Calu3 (cell line): ENCODE measurements around the gene PABPC3. TPM values are rescaled to one million over a fixed set of nuclear protein-coding genes. Genes with fewer than 3 reads are reported as not detected.

ENCODE experiments used
- Bru-seq: library from RNA; stranded (reverse); fragments of 400-500 nt; gene quantifications from one replicate; lab custom pipeline; 2021; lab: Mats Ljungman, UMichigan
- BruChase-seq, 2 experiments: library from RNA; stranded (reverse); fragments of 400-500 nt; gene quantifications; one replicate each; lab custom pipeline; 2021; lab: Mats Ljungman, UMichigan
- BruUV-seq: library from RNA; stranded (reverse); fragments of 400-500 nt; replicated peaks from 2 replicates; lab custom pipeline; 2021; lab: Mats Ljungman, UMichigan
- CTCF ChIA-PET: fragments of 300-600 bp; sonication (Branson Sonifier 250); formaldehyde crosslinking; loops from one replicate; lab custom pipeline; 2022; ENCODE audit warnings: antibody characterized with exemption; lab: Charles Lee
- DNase-seq: peaks from one replicate; pipeline ENCODE4 v3.0.0; 2022
- H3K27ac Mint-ChIP-seq: one replicate; pipeline ENCODE4 v1.8.0; 2022; ENCODE audit warnings: mixed read lengths; ENCODE audit not compliant: unreplicated experiment
- H3K27me3 Mint-ChIP-seq: one replicate; pipeline ENCODE4 v1.8.0; 2022; ENCODE audit warnings: mixed read lengths; ENCODE audit not compliant: unreplicated experiment
- H3K36me3 Mint-ChIP-seq: one replicate; pipeline ENCODE4 v1.8.0; 2022; ENCODE audit warnings: mild to moderate bottlenecking, moderate library complexity, mixed read lengths; ENCODE audit not compliant: insufficient read depth, unreplicated experiment
- H3K4me1 Mint-ChIP-seq: one replicate; pipeline ENCODE4 v1.8.0; 2022; ENCODE audit warnings: mild to moderate bottlenecking, low read depth, mixed read lengths; ENCODE audit not compliant: unreplicated experiment
- H3K4me3 Mint-ChIP-seq: one replicate; pipeline ENCODE4 v1.8.0; 2022; ENCODE audit warnings: mild to moderate bottlenecking, low read depth, moderate library complexity, mixed read lengths; ENCODE audit not compliant: unreplicated experiment
- H3K9me3 Mint-ChIP-seq: one replicate; pipeline ENCODE4 v1.8.0; 2022; ENCODE audit warnings: low read depth, mixed read lengths; ENCODE audit not compliant: unreplicated experiment
- CTCF ChIP-seq: fragments of 200-600 bp; IDR thresholded peaks from one replicate; pipeline ENCODE4 v1.8.0; 2022; ENCODE audit warnings: antibody characterized with exemption; ENCODE audit not compliant: unreplicated experiment
- intact Hi-C: fragments of 100-400 bp; cut with micrococcal nuclease; formaldehyde crosslinking; loops from one replicate; pipeline ENCODE4 v1.10.0; 2022; ENCODE audit not compliant: unreplicated experiment
- long read RNA-seq: library from polyadenylated mRNA; stranded (forward); transcript quantifications from one replicate; pipeline ENCODE4 v2.0.0, GENCODE V29; 2022
- total RNA-seq: library from RNA; stranded (reverse); gene quantifications from 2 replicates; pipeline ENCODE4 v1.2.3, GENCODE V29; 2022

PABPC3 gene
- total RNA-seq: 0.15 and 0.28 TPM in 2 replicates
- Bru-seq, nascent RNA: percentile 17 among the genes with signal in this experiment
- percentile 32 among the genes with signal in this experiment for BruChase-seq, experiment 1, labeled RNA remaining after a 6-hour chase
- BruChase-seq, experiment 2, labeled RNA remaining after a 2-hour chase: percentile 18 among the genes with signal in this experiment
- long read RNA-seq: 0 reads

DNA sequence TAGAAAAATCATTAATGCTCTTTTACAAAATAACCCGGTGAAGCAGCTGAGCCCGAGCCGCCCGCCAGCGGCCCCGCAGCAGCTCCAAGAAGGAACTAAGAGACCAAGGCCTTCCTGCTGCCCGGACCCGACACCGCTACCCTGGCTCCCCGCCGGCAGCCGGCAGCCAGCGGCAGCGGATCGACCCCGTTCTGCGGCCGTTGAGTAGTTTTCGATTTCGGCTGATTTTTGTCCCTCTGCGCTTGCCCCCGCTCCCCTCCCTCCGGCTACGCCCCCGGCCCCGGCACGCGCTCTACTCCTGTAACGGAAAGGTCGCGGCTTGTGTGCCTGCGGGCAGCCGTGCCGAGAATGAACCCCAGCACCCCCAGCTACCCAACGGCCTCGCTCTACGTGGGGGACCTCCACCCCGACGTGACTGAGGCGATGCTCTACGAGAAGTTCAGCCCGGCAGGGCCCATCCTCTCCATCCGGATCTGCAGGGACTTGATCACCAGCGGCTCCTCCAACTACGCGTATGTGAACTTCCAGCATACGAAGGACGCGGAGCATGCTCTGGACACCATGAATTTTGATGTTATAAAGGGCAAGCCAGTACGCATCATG, at the start of gene PABPC3:
PABPC3 (plus strand) TSS at position 286 of the 603 bp plus-strand sequence; CDS start at position 349, 63 bp downstream.
- no peak for DNase-seq
- CTCF ChIA-PET: interaction anchor here (0.6 kb wide), 1 partner anchor 85 kb away, joined by 3 read pairs; no protein-coding TSS in a partner anchor
- Mint-ChIP-seq H3K9me3 (peaks cover 5% of the 10 kb centered on the region), H3K4me3 (no peak within 1 kb of the TSS), H3K36me3 (no peaks in the 10 kb centered on the region), H3K4me1 (no peaks in the 10 kb centered on the region), H3K27me3 (peaks cover 36% of the 10 kb centered on the region), H3K27ac (no peak within 1 kb of the TSS)
- intact Hi-C loops: no loop called here
- no TSS peak for BruUV-seq
- no peak for TF ChIP-seq CTCF

GRCh38 chr13:25046274-25046984, 49.5 kb upstream of the PABPC3 start:
- CTCF ChIA-PET: no interaction called here
- no peak for TF ChIP-seq CTCF
- no peak overlapping the region for H3K27ac Mint-ChIP-seq
- BruUV-seq: no TSS peak
- no peak for DNase-seq
- intact Hi-C loops: no loop called here
- peaks cover 81% of the 10 kb centered on the region for H3K27me3 Mint-ChIP-seq
- H3K9me3 Mint-ChIP-seq: no peaks in the 10 kb centered on the region
- H3K36me3 Mint-ChIP-seq: no peaks in the 10 kb centered on the region
- no peak overlapping the region for H3K4me3 Mint-ChIP-seq
- no peaks in the 10 kb centered on the region for H3K4me1 Mint-ChIP-seq

- no peak for TF ChIP-seq CTCF
- intact Hi-C loops: no loop called here
- no TSS peak for BruUV-seq
- no peaks in the 10 kb centered on the region for H3K4me1 Mint-ChIP-seq
- H3K4me3 Mint-ChIP-seq: no peak overlapping the region
- peaks cover 75% of the 10 kb centered on the region for H3K27me3 Mint-ChIP-seq
- no peaks in the 10 kb centered on the region for H3K36me3 Mint-ChIP-seq
- H3K9me3 Mint-ChIP-seq: no peaks in the 10 kb centered on the region
- CTCF ChIA-PET: no interaction called here
- no peak for DNase-seq
- H3K27ac Mint-ChIP-seq: no peak overlapping the region
Observed at GRCh38 chr13:25046985-25047511, 48.9 kb upstream of the PABPC3 start.

DNA sequence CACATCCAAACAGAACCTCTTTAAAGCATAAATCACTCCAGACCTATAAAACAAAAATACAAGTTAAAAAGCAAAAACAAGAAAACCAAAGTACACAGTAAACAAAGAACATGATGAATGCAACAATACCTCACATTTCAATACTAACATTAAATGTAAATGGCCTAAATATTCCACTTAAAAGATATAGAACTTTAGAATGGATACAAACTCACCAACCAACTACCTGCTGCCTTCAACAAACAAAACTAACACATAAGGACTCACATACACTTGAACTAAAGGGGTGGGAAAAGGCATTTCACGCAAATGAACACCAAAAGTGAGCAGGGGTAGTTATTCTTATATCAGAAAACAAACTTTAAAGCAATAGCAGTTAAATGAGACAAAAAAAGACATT, 44.9 kb upstream of the PABPC3 start:
- H3K36me3 Mint-ChIP-seq: no peaks in the 10 kb centered on the region
- H3K27ac Mint-ChIP-seq: no peak overlapping the region
- H3K4me1 Mint-ChIP-seq: no peaks in the 10 kb centered on the region
- no peak for DNase-seq
- no peaks in the 10 kb centered on the region for H3K9me3 Mint-ChIP-seq
- TF ChIP-seq CTCF: no peak
- CTCF ChIA-PET: no interaction called here
- BruUV-seq: no TSS peak
- no peak overlapping the region for H3K4me3 Mint-ChIP-seq
- peaks cover 80% of the 10 kb centered on the region for H3K27me3 Mint-ChIP-seq
- intact Hi-C loops: no loop called here
